GM19193 (cell line): ENCODE measurements around the gene BANP.

ENCODE experiments used
- POLR2A ChIP-seq: IDR thresholded peaks from 4 replicates; pipeline ENCODE4 v1.6.1; 2011; ENCODE audit not compliant: insufficient read depth, insufficient read length; ENCODE audit errors: extremely low read depth

Gene BANP, protein sequence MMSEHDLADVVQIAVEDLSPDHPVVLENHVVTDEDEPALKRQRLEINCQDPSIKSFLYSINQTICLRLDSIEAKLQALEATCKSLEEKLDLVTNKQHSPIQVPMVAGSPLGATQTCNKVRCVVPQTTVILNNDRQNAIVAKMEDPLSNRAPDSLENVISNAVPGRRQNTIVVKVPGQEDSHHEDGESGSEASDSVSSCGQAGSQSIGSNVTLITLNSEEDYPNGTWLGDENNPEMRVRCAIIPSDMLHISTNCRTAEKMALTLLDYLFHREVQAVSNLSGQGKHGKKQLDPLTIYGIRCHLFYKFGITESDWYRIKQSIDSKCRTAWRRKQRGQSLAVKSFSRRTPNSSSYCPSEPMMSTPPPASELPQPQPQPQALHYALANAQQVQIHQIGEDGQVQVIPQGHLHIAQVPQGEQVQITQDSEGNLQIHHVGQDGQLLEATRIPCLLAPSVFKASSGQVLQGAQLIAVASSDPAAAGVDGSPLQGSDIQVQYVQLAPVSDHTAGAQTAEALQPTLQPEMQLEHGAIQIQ

DNA sequence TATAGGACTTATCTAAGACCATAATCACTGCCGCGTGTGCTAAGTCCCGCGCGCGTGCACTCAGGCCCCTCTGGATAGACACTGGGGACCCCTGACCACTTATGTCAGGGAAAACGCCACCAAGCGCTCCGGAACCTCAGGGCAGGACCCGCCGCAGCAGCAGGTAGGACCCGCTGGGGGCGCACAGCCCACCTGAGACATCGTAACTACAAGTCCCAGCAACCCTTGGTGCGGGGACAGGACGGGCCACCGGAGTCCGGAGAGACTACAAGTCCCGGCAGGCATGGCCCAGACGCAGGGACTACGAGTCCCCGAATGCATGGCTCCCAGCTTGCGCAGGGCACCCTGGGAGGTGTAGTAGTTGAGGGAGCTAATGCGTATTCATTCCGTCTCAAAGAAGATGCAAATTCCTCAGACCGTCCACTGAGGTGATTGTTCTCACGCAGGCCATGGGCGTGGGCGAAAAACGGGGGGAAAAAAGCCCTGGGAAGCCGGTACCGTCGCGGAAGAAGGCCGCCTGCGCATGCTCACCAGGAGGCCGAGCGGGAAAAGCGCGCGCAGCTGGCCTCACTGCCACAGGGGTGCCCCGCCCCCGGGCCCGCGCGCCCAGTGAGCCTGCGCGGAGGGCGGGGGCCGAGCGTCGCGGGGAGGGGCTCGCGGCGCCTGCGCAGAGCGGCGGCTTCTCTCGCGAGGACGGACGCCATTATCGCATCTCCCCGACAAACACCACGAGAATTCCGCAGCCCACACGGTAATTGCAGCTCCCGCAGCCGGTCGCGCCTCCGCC is at the start of gene BANP:
Gene BANP (plus strand): TSS at position 670 of the 787 bp plus-strand sequence. CDS start 23,682 bp downstream, outside the sequence.
- TF ChIP-seq POLR2A, result peak; percentile 53

DNA sequence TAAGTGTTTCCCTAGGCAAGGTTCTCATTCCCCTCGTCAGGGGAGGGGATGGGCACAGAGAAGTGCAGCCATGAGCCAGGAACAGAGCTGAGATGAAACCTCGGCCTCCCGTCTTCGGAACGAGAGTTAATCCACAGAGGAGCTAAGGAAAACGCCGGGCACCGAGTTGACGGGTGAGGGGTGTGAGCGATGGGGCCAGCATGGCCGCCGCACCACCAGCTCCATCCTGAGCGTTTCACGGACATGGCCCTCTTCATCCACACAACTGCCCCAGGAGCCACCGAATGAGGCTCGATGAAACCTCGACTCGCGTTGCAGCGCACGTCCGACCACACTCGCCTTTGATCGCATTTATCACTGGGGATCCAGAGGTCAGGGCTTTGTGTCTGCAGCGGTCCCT is 36.4 kb upstream of the BANP start:
- TF ChIP-seq POLR2A, result no peak

DNA sequence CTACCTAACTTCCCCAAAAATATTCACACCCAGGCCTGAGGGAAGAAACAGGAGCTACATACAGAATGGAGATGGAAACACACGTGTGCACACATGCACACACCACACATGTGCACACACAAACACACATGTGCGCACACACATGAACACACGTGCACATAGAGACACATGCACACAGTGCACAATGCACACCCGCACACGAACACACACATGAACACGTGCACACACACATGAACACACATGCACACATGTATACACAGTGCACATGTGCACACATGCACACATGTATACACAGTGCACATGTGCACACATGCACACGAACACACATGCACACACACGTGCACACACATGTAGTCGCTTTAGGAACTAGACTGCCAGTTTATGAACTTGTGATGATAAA is 33.7 kb upstream of the BANP start:
- TF ChIP-seq POLR2A, result no peak

DNA sequence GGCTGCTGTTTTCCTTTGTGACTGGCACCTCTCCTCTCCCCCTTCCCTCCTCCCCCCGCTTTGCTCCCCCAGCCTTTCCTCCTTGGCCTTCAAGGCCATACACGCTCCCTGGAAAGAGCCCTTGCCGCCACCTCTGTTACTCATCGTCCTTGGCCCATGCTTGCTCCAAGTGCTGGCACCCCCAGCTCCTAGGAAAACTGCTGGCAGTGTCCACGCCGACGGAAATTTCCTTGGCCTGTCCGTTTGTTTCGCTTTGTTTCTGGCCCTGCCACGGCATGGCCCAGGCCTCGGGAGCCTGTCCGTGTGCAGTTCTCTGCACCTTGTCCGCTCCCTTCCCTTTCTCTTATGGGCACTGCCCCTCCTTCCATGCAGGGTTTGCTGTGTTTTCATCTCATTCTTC is 32.9 kb upstream of the BANP start:
- TF ChIP-seq POLR2A, result no peak

DNA sequence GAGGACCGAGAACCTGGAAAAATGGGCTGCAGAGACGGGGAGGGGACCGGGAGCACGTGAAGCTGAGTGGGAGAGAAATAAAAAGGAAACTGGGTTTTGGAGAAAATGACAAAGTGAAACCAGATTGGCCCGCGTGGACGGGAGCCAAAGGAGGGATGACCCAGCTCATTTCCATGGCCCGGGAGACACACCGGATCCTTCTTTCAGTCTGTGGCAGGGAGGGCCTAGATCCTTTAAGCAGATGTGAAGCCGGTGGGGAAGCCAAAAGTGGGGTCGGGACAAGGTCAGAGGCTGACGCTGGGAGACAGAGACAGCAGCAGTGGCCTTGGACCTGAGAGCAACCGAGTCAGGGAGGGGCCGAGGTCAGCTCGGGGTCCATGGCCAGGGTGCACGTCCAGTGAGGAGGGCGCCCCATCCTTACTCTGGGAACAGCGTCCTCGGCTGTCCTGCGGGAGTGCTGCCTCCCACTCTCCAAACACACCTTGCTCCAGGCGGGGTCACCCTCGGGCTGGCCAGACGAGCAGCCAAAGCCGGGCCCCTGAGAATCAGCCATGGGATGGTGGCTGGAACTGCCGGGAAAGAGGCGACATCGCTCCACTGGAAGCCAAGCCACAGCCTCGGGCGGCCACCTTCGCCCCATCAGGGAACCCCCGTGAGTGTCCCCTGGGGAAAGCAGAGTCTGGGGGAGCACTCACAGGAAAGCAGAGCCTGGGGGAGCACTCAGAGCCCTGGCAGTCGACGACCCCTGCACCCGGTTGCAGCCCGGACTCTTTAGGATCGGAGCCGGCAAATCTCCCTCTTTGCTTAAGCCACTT is 32.2 kb upstream of the BANP start:
- TF ChIP-seq POLR2A, result no peak

DNA sequence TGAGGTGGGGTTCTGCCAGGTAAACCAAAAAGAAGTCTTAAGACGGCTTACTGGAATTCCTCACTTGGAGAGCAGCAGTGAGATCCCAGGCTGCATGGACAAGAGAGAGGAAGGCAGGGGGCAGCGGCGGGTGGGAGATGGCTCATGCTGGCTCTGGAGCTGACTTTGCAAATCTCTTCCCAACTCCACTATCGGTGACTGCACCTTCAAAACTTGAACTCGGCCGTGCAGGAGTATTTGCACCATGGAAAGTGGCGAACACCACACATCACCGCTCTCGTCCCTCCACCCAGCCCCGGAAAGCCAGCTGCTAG is 31.6 kb upstream of the BANP start:
- no peak for TF ChIP-seq POLR2A

DNA sequence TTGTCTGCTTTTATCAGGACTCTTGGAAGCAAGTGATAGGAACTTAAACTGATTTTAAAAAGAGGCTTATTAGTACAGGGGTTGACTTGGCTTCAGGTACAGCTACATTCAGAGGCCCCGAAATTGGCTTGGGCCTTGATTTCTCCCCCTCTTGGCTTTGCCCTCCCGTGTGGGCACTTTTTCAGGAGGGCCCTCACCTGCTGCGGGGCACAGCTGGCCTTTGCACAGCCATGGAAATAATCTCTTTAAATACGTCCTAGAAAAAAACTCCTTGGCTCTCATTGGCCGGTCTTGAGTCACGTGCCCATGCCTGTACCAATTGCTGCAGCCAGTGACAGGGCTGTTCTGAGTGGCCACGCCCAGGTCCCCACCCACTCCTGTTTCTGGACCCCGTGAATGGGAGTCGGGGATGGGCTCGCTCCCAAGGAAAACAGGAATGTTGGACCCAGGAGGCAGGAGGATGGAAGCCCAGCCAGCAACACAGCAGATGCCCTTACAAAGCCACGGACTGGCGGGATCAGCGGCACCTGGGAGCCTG is 29.9 kb upstream of the BANP start:
- no peak for TF ChIP-seq POLR2A

DNA sequence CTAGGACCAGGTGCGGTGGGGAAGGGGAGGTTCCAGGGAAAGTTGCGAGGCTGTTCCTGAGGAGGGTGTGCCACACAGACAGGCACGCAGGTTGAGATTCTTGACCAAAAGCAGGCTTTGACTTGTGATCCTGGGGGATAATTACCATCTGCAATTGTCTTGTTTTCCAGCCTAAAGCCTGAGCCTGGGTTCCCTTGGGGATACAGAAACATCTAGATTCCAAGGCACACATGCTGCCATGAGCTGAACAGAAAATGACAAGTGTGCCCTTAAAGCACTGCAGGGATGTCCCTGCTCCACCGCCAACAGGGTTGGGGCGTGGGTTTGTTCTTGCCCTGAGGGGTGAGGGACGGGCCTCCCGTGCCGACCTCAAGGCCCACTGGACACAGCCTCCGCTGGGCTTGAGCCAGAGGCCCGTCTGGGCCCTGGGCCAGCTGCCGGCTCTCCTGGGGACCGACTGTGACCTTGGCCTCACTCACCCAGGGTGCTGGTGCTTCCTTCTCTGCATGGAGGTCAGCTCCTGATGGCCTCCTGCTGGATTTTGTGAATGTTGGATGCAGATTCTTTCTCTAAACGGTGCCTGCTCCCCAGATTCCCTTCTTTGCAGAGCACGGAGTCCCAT is 28.9 kb upstream of the BANP start:
- no peak for TF ChIP-seq POLR2A

DNA sequence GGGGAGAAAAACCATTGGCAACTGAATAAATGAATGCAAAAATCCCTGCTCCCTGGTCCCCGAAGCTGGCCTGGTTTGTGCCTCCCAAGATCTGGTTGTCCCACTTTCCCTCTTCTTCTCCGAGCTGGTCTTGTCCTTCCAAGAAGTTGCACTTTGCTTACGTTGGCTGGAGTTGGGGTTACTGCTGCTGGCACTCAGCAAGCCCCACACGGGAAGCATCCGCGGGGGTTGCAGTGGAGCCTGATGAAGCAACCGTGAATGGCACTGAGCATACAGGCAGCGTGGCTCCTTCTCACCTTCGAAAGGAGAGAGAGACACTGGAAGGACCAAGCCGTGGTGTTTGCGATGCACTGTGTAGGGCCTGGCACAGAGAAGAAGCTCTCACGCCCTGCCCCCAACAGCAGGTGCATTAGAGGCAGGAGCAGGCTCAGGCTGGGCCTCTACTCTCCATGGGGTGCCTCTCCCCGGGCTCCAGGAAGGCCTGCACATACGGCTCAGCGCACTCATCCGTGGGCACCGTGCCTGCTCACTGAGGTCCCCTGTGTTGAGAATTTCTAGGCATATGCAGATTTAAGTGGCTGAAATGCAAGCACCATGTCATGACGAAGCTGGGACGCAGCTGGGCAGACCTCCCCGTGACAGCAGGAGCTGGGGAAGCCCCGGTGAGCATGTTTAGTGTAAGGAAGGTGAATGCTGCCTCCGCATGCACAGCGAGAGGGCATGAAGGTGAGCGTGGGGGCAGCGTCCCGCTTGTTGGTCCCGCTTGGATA is 27.0 kb upstream of the BANP start:
- TF ChIP-seq POLR2A, result peak; percentile 32

DNA sequence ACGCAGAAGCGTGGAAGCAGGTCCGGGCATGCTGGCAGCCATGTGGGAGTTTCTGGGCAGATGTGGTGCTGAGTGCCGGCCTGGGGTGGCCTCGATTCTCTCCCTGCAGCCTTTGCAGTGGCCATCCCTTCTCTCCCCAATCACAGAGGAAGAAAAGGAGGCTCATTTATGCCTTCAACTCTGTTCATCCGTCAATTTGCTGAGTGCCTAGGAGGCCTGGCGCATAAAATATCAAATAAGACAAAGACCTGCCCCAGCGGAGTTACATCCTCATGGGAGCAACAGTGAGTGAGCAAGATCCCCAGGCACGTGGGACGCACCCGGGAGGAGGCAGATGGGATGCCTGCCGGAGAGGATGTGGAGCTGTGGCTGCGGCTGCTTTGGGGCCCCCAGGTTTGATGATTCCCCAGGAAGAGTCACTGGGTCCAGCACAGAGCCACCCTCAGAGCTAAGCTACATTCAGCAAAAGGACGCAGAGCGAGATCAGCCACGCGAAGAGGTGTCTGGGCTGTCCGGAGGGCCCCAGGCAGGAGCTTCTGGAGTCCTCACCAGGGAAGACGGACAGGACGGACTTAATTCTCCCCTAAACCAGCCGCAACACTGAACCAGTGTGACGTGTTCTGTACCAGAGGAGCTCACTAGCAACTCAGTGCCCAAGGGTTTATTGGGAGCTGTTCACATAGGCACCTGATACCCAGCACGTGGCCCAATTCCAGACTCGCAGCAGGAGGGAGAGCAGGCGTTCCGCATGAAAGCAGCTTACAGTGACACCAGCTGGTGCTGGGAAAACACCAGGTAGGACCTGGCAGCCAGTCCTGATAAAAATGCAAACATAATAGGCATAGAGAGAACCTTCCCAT is 26.2 kb upstream of the BANP start:
- TF ChIP-seq POLR2A, result no peak

DNA sequence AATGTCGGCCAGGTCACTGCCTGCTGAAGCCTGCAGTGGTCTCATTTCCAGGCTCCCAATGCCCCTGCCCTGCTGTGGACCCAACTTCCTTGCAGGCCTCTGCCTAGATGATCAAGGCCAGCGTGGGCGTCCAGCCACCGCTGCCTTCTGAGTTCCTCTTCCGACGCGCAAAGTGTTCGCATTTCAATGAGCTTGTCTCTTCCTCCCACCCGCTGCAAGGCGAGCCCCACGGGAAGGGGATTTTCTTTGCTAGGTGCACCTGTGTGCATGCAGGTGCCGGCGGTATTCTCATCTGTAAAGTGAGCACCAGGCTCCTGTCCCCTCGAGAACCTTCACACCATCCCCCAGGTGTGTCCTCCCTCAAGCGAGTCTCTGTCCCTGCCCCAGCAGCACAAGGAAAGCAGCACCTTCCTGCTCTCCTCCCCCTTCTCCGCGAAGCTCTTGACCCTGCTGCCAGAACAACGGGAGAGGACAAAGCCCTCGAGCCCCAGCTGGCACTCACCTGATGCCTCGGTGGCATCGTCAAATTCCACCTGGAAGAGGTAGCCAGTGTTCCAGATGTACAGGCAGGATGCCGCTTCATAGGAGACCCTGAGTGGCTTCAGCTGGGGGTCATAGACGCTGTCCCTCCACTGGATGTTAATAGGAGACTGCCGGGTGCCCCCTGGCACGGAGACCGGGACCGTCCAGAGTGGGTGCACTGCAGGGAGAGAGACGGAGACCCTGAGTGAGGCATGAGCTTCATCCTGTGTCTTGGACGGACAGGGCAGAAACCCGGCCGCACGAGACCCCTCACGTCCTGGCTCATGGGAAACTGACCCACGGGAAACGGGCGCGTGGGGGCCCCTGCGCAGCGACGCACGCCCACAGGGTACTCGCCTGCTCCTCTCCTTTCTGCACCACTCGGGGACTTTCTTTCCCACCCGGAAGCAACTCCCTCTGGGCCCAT is 24.7 kb upstream of the BANP start:
- no peak for TF ChIP-seq POLR2A

DNA sequence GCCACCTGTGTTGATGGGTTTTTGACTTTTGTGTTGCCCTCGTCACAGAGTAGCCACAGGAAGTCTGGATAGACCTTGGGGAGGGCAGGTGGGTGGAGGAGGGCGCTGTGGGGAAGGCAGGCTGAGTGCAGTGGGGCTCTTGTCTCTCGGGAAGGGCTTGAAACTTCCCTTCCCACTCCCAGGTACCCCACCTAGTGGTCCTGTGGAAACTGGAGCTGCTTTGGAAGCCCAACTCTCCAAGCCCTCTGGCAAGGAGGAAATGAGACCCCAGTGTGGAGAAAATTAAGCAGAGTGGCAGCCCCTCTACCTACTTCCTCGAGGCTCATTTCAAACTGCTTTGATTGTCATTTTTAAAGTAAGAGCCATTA is 24.1 kb upstream of the BANP start:
- TF ChIP-seq POLR2A, result no peak
